GM10248 (cell line): ENCODE data around the gene YIPF2.

ENCODE experiments used
- CTCF ChIA-PET: fragments of 300-600 bp; sonication (Branson Sonifier 250); formaldehyde crosslinking; extraction: SDS; loops from one replicate; lab custom pipeline; 2021; ENCODE audit warnings: antibody characterized with exemption; lab: Yijun Ruan, JAX
- POLR2A ChIA-PET: fragments of 350-650 bp; sonication (Branson Sonifier 250); formaldehyde crosslinking; extraction: SDS; loops from one replicate; lab custom pipeline; 2020; ENCODE audit warnings: antibody characterized with exemption; lab: Yijun Ruan, JAX
- DNase-seq: peaks from one replicate; pipeline ENCODE4 v3.0.0; 2012; ENCODE audit errors: extremely low spot score
- TF ChIP-seq, protein P1 (sequence below): IDR thresholded peaks from 2 replicates; pipeline ENCODE4 v1.5.1; 2012; ENCODE audit warnings: mild to moderate bottlenecking, low read depth; ENCODE audit errors: extremely low read depth, missing control alignments, control extremely low read depth

YIPF2 gene

DNA sequence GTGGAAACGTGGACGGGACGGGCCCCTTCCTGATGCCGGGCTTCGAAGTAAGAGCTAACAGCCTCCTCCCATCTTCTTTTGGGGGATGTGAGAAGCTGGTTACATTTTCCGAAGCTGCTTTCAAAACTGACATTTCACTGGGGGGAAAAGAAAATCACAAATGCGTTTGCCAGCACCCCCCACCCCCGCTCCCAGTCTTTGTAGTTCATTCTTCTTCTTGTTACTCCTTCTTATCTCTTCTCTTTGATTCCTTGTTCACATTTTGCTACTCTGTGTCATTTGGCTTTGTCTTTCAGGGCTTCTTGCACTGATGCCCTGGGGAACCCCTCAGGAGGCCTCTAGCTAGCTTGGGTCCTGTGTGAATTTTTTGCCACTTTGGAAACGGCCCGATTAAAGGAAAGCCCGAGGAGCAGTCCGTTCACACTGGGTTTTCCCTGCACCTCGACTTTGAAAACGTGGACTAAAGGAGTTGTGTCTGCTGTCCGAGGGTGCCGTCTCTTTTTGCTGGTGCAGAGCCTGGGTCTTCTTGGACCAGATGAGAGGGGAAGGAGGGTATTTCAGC, 55.8 kb downstream of the YIPF2 start:
- DNase-seq: no peak
- TF ChIP-seq, protein P1, sequence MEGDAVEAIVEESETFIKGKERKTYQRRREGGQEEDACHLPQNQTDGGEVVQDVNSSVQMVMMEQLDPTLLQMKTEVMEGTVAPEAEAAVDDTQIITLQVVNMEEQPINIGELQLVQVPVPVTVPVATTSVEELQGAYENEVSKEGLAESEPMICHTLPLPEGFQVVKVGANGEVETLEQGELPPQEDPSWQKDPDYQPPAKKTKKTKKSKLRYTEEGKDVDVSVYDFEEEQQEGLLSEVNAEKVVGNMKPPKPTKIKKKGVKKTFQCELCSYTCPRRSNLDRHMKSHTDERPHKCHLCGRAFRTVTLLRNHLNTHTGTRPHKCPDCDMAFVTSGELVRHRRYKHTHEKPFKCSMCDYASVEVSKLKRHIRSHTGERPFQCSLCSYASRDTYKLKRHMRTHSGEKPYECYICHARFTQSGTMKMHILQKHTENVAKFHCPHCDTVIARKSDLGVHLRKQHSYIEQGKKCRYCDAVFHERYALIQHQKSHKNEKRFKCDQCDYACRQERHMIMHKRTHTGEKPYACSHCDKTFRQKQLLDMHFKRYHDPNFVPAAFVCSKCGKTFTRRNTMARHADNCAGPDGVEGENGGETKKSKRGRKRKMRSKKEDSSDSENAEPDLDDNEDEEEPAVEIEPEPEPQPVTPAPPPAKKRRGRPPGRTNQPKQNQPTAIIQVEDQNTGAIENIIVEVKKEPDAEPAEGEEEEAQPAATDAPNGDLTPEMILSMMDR: no peak
- CTCF ChIA-PET: interaction anchor here (0.7 to 3.7 kb wide), 21 partner anchors 8 to 451 kb away, joined by 3 to 28 read pairs (median 4); partner anchors contain the start of genes DNM2 and TMED1
- POLR2A ChIA-PET: no interaction called here
